HepG2 (cell line): ENCODE data around the gene SAE1. TPM values are rescaled to one million over a fixed set of nuclear protein-coding genes. Genes with fewer than 3 reads are reported as not detected.

Source experiments
- BATF2 ChIP-seq: sonication (generic); formaldehyde crosslinking; IDR thresholded peaks from 2 replicates; pipeline ENCODE4 v1.8.0; 2022; ENCODE audit warnings: mild to moderate bottlenecking, missing genetic modification reagents, moderate library complexity
- CREB3 ChIP-seq: sonication (generic); formaldehyde crosslinking; IDR thresholded peaks from 2 replicates; pipeline ENCODE4 v1.5.0; 2020; ENCODE audit warnings: missing genetic modification reagents
- DMAP1 ChIP-seq: IDR thresholded peaks from 2 replicates; pipeline ENCODE4 v1.6.1; 2016
- HES4 ChIP-seq: sonication (generic); formaldehyde crosslinking; IDR thresholded peaks from 2 replicates; pipeline ENCODE4 v1.9.0; 2021; ENCODE audit warnings: mild to moderate bottlenecking, missing genetic modification reagents, borderline replicate concordance
- HNRNPLL ChIP-seq: fragments of 200-400 bp; formaldehyde crosslinking; IDR thresholded peaks from 2 replicates; pipeline ENCODE4 v1.6.1; 2017; ENCODE audit warnings: mild to moderate bottlenecking, low read depth, low read length; ENCODE audit not compliant: poor library complexity, severe bottlenecking
- NFKB2 ChIP-seq: sonication (generic); formaldehyde crosslinking; IDR thresholded peaks from 2 replicates; pipeline ENCODE4 v1.4.0; 2020; ENCODE audit warnings: missing genetic modification reagents, borderline replicate concordance
- PBX2 ChIP-seq: IDR thresholded peaks from 2 replicates; pipeline ENCODE4 v1.6.1; 2016; ENCODE audit warnings: control low read depth
- PRPF4 ChIP-seq: fragments of 200-400 bp; formaldehyde crosslinking; IDR thresholded peaks from 2 replicates; pipeline ENCODE4 v1.6.1; 2016; ENCODE audit warnings: low read length, low read depth; ENCODE audit not compliant: poor library complexity, severe bottlenecking
- RARG ChIP-seq: sonication (generic); formaldehyde crosslinking; IDR thresholded peaks from 2 replicates; pipeline ENCODE4 v1.4.0; 2020; ENCODE audit warnings: low read depth, mild to moderate bottlenecking, missing genetic modification reagents
- SIN3A ChIP-seq: IDR thresholded peaks from 2 replicates; pipeline ENCODE4 v1.6.1; 2011; ENCODE audit warnings: low read depth, mild to moderate bottlenecking, control low read depth, low read length, borderline replicate concordance
- TCF7 ChIP-seq: sonication (generic); IDR thresholded peaks from 2 replicates; pipeline ENCODE4 v1.6.1; 2016; ENCODE audit warnings: antibody characterized with exemption, low read depth
- TFDP1 ChIP-seq: IDR thresholded peaks from 2 replicates; pipeline ENCODE4 v1.6.1; 2016; ENCODE audit warnings: missing compliant biosample characterization, missing genetic modification reagents, borderline replicate concordance
- USF2 ChIP-seq, 2 experiments: sonication (generic) in 1 of 2; formaldehyde crosslinking in 1 of 2; IDR thresholded peaks; 2 replicates each; pipeline versions ENCODE4 v1.5.1 to v1.6.1; 2011 to 2020; ENCODE audit warnings: borderline replicate concordance in 1 of 2, low read depth in 1 of 2, low read length in 1 of 2, mild to moderate bottlenecking in 1 of 2, missing genetic modification reagents in 1 of 2, moderate library complexity in 1 of 2
- ZKSCAN1 ChIP-seq: fragments of 150-350 bp; IDR thresholded peaks from 2 replicates; pipeline ENCODE4 v1.6.1; 2014; ENCODE audit warnings: low read length
- ZNF18 ChIP-seq: sonication (generic); formaldehyde crosslinking; IDR thresholded peaks from 2 replicates; pipeline ENCODE4 v1.8.0; 2022; ENCODE audit warnings: mild to moderate bottlenecking, missing genetic modification reagents; ENCODE audit not compliant: insufficient replicate concordance
- ZNF235 ChIP-seq: sonication (generic); formaldehyde crosslinking; IDR thresholded peaks from 2 replicates; pipeline ENCODE4 v1.8.1; 2023; ENCODE audit warnings: mild to moderate bottlenecking, missing genetic modification reagents, borderline replicate concordance
- ZNF281 ChIP-seq: sonication (generic); formaldehyde crosslinking; IDR thresholded peaks from 2 replicates; pipeline ENCODE4 v1.4.0; 2020; ENCODE audit warnings: missing genetic modification reagents, borderline replicate concordance
- polyA plus RNA-seq, 8 experiments: library from polyadenylated mRNA; depleted of rRNA in 3 of 8; stranded (reverse) in 7 of 8; unstranded in 1 of 8; fragments of >200 nt; fragmentation: Illumina TruSeq in 4 of 8; extraction: Trizol in 4 of 8; gene quantifications; 2 replicates each; pipeline versions ENCODE4 v1.2.1 to v1.2.3, GENCODE V29; 2011 to 2016; ENCODE audit warnings: low read depth in 4 of 8, missing spikeins in 1 of 8, mixed read lengths in 1 of 8; ENCODE audit not compliant: insufficient read depth in 1 of 8
- total RNA-seq, 5 experiments: library from RNA; depleted of rRNA; stranded (reverse); fragments of >200 nt; fragmentation: Illumina TruSeq; extraction: Trizol; gene quantifications; 2 replicates each; pipeline ENCODE4 v1.2.3, GENCODE V29; 2016; ENCODE audit warnings: low read depth in 1 of 5

Gene SAE1
- total and polyA plus RNA-seq, 2 of the 13 experiments (the other 11 are each of a cell fraction or from before 2014, with no cell fraction given) = 87.6 to 197 TPM

GRCh38 chr19:47256693-47257410 is 126.2 kb downstream of the SAE1 start (continued):
- TF ChIP-seq TFDP1 (CRISPR knock-in tag) (0 out of 2 replicates have a peak, but pooled peaks have one; percentile 3), HNRNPLL (peak; percentile 56), BATF2 (CRISPR knock-in tag) (no peak), CREB3 (no peak), DMAP1 (CRISPR knock-in tag) (0 out of 2 replicates have a peak, but pooled peaks have one; percentile 6), NFKB2 (no peak), PBX2 (CRISPR knock-in tag) (no peak), HES4 (no peak), RARG (CRISPR knock-in tag) (no peak), ZNF235 (CRISPR knock-in tag) (no peak), ZKSCAN1 (no peak), USF2 (IDR thresholded peaks at IDR 0.05; ENCODE audit: low read depth, low read length) (no peak), USF2 (CRISPR knock-in tag; IDR thresholded peaks at IDR 0.05; ENCODE audit: borderline replicate concordance) (no peak), SIN3A (no peak; the same call in 1 of the 2 replicates), PRPF4 (no peak), ZNF281 (CRISPR knock-in tag) (no peak), TCF7 (no peak), ZNF18 (CRISPR knock-in tag) (no peak)
